Measurements from ENCODE around the gene CACNA1F.

GRCh38 chrX:49212861-49213260, 20.3 kb downstream of the CACNA1F start:
- TF ChIP-seq CTCF (conservative IDR thresholded peaks at IDR 0.05) (no peak), ZFX (IDR thresholded peaks at IDR 0.05) (no peak)
